Mesendoderm (in vitro differentiated cells): Measurements from ENCODE around the gene TGFBRAP1.

Source experiments
- DNase-seq: peaks from one replicate; pipeline ENCODE4 v3.0.0; 2013
- H2AK5ac ChIP-seq: 2 replicates; pipeline ENCODE4 v1.6.1; 2013; ENCODE audit warnings: low read length, inconsistent platforms
- H2BK120ac ChIP-seq: 2 replicates; pipeline ENCODE4 v1.6.1; 2013; ENCODE audit warnings: low read depth, mild to moderate bottlenecking, low read length, moderate library complexity, mixed read lengths
- H2BK15ac ChIP-seq: replicated peaks from 2 replicates; pipeline ENCODE4 v1.6.1; 2013; ENCODE audit warnings: low read depth, mild to moderate bottlenecking, moderate library complexity
- H2BK5ac ChIP-seq: 2 replicates; pipeline ENCODE4 v1.6.1; 2013; ENCODE audit warnings: low read length, inconsistent platforms
- H3K18ac ChIP-seq: 2 replicates; pipeline ENCODE4 v1.6.1; 2013; ENCODE audit warnings: mild to moderate bottlenecking, low read length, mixed read lengths
- H3K23ac ChIP-seq: one replicate; pipeline ENCODE4 v1.6.1; 2013; ENCODE audit warnings: low read length
- H3K27ac ChIP-seq: 2 replicates; pipeline ENCODE4 v1.5.1; 2013; ENCODE audit warnings: low read depth, mild to moderate bottlenecking, inconsistent platforms, low read length, moderate library complexity
- H3K27me3 ChIP-seq: 2 replicates; pipeline ENCODE4 v1.6.1; 2013; ENCODE audit warnings: low read length, control low read depth, mild to moderate bottlenecking, inconsistent platforms; ENCODE audit not compliant: insufficient read depth, poor library complexity
- H3K36me3 ChIP-seq: 2 replicates; pipeline ENCODE4 v1.6.1; 2013; ENCODE audit warnings: low read length, inconsistent platforms; ENCODE audit not compliant: control insufficient read depth, insufficient read depth
- H3K4ac ChIP-seq: one replicate; pipeline ENCODE4 v1.6.1; 2013; ENCODE audit warnings: low read depth, mild to moderate bottlenecking, low read length, moderate library complexity
- H3K4me1 ChIP-seq: 2 replicates; pipeline ENCODE4 v1.6.1; 2013; ENCODE audit warnings: low read depth, low read length, inconsistent platforms; ENCODE audit not compliant: control insufficient read depth
- H3K4me2 ChIP-seq: 2 replicates; pipeline ENCODE4 v1.6.1; 2013; ENCODE audit warnings: low read length
- H3K4me3 ChIP-seq: 2 replicates; pipeline ENCODE4 v1.5.1; 2013; ENCODE audit warnings: mild to moderate bottlenecking, low read length
- H3K56ac ChIP-seq: one replicate; pipeline ENCODE4 v1.6.1; 2013; ENCODE audit warnings: low read length
- H3K79me1 ChIP-seq: 2 replicates; pipeline ENCODE4 v1.6.1; 2013; ENCODE audit warnings: low read length, inconsistent platforms
- H3K79me2 ChIP-seq: 2 replicates; pipeline ENCODE4 v1.6.1; 2013; ENCODE audit warnings: mild to moderate bottlenecking, low read length; ENCODE audit not compliant: control insufficient read depth, insufficient read depth
- H3K9ac ChIP-seq: 2 replicates; pipeline ENCODE4 v1.6.1; 2013; ENCODE audit warnings: low read length, inconsistent platforms
- H4K5ac ChIP-seq: one replicate; pipeline ENCODE4 v1.6.1; 2013; ENCODE audit warnings: low read length
- H4K8ac ChIP-seq: one replicate; pipeline ENCODE4 v1.6.1; 2013; ENCODE audit warnings: low read depth, mild to moderate bottlenecking, control low read depth, low read length, moderate library complexity
- WGBS: extraction: QIAGEN DNeasy Blood & Tissue Kit; methylation state at CpG from one replicate; pipeline ENCODE4 v1.1.7; 2013; ENCODE audit warnings: low lambda C conversion rate, missing lambda C conversion rate; ENCODE audit not compliant: insufficient coverage; ENCODE audit errors: extremely low coverage; 5-methylcytosine and 5-hydroxymethylcytosine counted together

Gene TGFBRAP1

GRCh38 chr2:105325389-105325963 is 4.1 kb downstream of the TGFBRAP1 start:
- no peak overlapping the region for H3K18ac ChIP-seq
- no peak overlapping the region for H3K23ac ChIP-seq
- peaks cover 14% of the 10 kb centered on the region for H3K79me2 ChIP-seq
- H2BK5ac ChIP-seq, result no peak overlapping the region
- no peak overlapping the region for H2BK120ac ChIP-seq
- no peaks in the 10 kb centered on the region for H3K36me3 ChIP-seq
- H4K5ac ChIP-seq, result no peak overlapping the region
- H3K4me2 ChIP-seq, result no peak overlapping the region
- no peaks in the 10 kb centered on the region for H3K27me3 ChIP-seq
- no peak overlapping the region for H3K27ac ChIP-seq
- H2AK5ac ChIP-seq, result no peak overlapping the region
- H3K9ac ChIP-seq, result no peak overlapping the region
- H4K8ac ChIP-seq, result no peak overlapping the region
- H3K4me3 ChIP-seq, result no peak overlapping the region
- DNase-seq, result peak; percentile 60
- no CpG with 5 or more reads among the region's 3 CpGs for WGBS
- no peak overlapping the region for H3K4ac ChIP-seq
- no peak overlapping the region for H3K56ac ChIP-seq
- H3K4me1 ChIP-seq, result peaks cover 4% of the 10 kb centered on the region
- no peak overlapping the region for H2BK15ac ChIP-seq
- H3K79me1 ChIP-seq, result peaks cover 13% of the 10 kb centered on the region

GRCh38 chr2:105324732-105325131 is 4.8 kb downstream of the TGFBRAP1 start:
- peaks cover 13% of the 10 kb centered on the region for H3K79me1 ChIP-seq
- no peak overlapping the region for H2BK120ac ChIP-seq
- no peak overlapping the region for H2BK5ac ChIP-seq
- peaks cover 4% of the 10 kb centered on the region for H3K4me1 ChIP-seq
- DNase-seq, result peak; percentile 86
- no peak overlapping the region for H2BK15ac ChIP-seq
- H4K5ac ChIP-seq, result no peak overlapping the region
- H3K23ac ChIP-seq, result no peak overlapping the region
- H2AK5ac ChIP-seq, result no peak overlapping the region
- no peaks in the 10 kb centered on the region for H3K27me3 ChIP-seq
- no peak overlapping the region for H4K8ac ChIP-seq
- H3K4ac ChIP-seq, result no peak overlapping the region
- H3K27ac ChIP-seq, result peak overlapping the region; percentile 19
- H3K79me2 ChIP-seq, result peaks cover 16% of the 10 kb centered on the region
- H3K18ac ChIP-seq, result no peak overlapping the region
- H3K4me2 ChIP-seq, result no peak overlapping the region
- H3K56ac ChIP-seq, result no peak overlapping the region
- H3K4me3 ChIP-seq, result no peak overlapping the region
- no CpG with 5 or more reads among the region's 4 CpGs for WGBS
- H3K9ac ChIP-seq, result no peak overlapping the region
- H3K36me3 ChIP-seq, result no peaks in the 10 kb centered on the region

GRCh38 chr2:105324101-105324500 is 5.4 kb downstream of the TGFBRAP1 start:
- Histone ChIP-seq H3K4me3 (no peak overlapping the region), H3K4ac (no peak overlapping the region), H3K4me2 (no peak overlapping the region), H4K5ac (no peak overlapping the region), H2BK5ac (no peak overlapping the region), H2AK5ac (no peak overlapping the region), H3K36me3 (no peaks in the 10 kb centered on the region), H2BK120ac (no peak overlapping the region), H3K9ac (no peak overlapping the region), H3K79me2 (peaks cover 15% of the 10 kb centered on the region), H3K27me3 (no peaks in the 10 kb centered on the region), H3K56ac (no peak overlapping the region), H3K23ac (no peak overlapping the region), H3K79me1 (peaks cover 12% of the 10 kb centered on the region), H3K27ac (no peak overlapping the region), H4K8ac (no peak overlapping the region), H3K4me1 (peaks cover 4% of the 10 kb centered on the region), H2BK15ac (no peak overlapping the region), H3K18ac (no peak overlapping the region)
- no peak for DNase-seq
- no CpG with 5 or more reads among the region's 4 CpGs for WGBS

GRCh38 chr2:105323111-105323510 is 6.4 kb downstream of the TGFBRAP1 start:
- WGBS, result no CpG with 5 or more reads among the region's 5 CpGs
- Histone ChIP-seq H3K4ac (no peak overlapping the region), H3K56ac (no peak overlapping the region), H3K9ac (no peak overlapping the region), H3K23ac (no peak overlapping the region), H3K27me3 (no peaks in the 10 kb centered on the region), H4K8ac (no peak overlapping the region), H2BK5ac (no peak overlapping the region), H2AK5ac (no peak overlapping the region), H3K79me2 (peaks cover 5% of the 10 kb centered on the region), H2BK120ac (no peak overlapping the region), H3K27ac (no peak overlapping the region), H3K36me3 (no peaks in the 10 kb centered on the region), H3K4me1 (peaks cover 4% of the 10 kb centered on the region), H3K4me2 (no peak overlapping the region), H3K4me3 (no peak overlapping the region), H3K79me1 (peaks cover 3% of the 10 kb centered on the region), H3K18ac (no peak overlapping the region), H2BK15ac (no peak overlapping the region), H4K5ac (no peak overlapping the region)
- no peak for DNase-seq

GRCh38 chr2:105321875-105322646 is 7.5 kb downstream of the TGFBRAP1 start:
- Histone ChIP-seq H3K27me3 (no peaks in the 10 kb centered on the region), H2BK5ac (no peak overlapping the region), H3K4me2 (no peak overlapping the region), H3K36me3 (no peaks in the 10 kb centered on the region), H4K8ac (no peak overlapping the region), H3K4me3 (no peak overlapping the region), H3K4me1 (peaks cover 4% of the 10 kb centered on the region), H3K9ac (no peak overlapping the region), H2AK5ac (no peak overlapping the region), H3K79me1 (peaks cover 3% of the 10 kb centered on the region), H3K56ac (no peak overlapping the region), H2BK120ac (no peak overlapping the region), H3K23ac (no peak overlapping the region), H4K5ac (no peak overlapping the region), H3K18ac (no peak overlapping the region), H3K27ac (no peak overlapping the region), H3K79me2 (peaks cover 5% of the 10 kb centered on the region), H3K4ac (no peak overlapping the region), H2BK15ac (no peak overlapping the region)
- DNase-seq, result no peak
- no CpG with 5 or more reads among the region's 3 CpGs for WGBS
